Measurements from ENCODE around the gene CARD19. TPM values are rescaled to one million over a fixed set of nuclear protein-coding genes. Genes with fewer than 3 reads are reported as not detected.
A peak's percentile ranks its signal among the peaks of the same experiment; 100 is the strongest.

Gene CARD19
- total and polyA plus RNA-seq, 4 experiments from 2014 or later = 57.8 to 88.7 (median 64.9) TPM

GRCh38 chr9:93110311-93110855, 14.4 kb downstream of the CARD19 start:
- Histone ChIP-seq H3K27ac (ENCODE audit: low read depth, low read length) (no peak overlapping the region), H3K4me3 (ENCODE audit: low read length in 2 of 2) (no peak overlapping the region), H3K9me3 (ENCODE audit: control insufficient read depth in 1 of 2, low read length in 2 of 2) (no peaks in the 10 kb centered on the region), H3K36me3 (ENCODE audit: insufficient read depth, low read length) (peaks cover 27% of the 10 kb centered on the region), H3K27me3 (ENCODE audit: insufficient read depth, low read length) (no peaks in the 10 kb centered on the region), H3K4me1 (ENCODE audit: insufficient read depth, low read length) (peaks cover 48% of the 10 kb centered on the region)
- DNase-seq = peak in 1 of 5 donors; percentile 34
- peaks cover 0 to 4% (median 0%) of the 10 kb centered on the region in 8 donors for H3K9me3 Mint-ChIP-seq
- H3K4me3 Mint-ChIP-seq = no peak overlapping the region
- CTCF ChIA-PET (ENCODE audit: partially characterized antibody) = interaction anchor here (0.8 to 5.7 kb wide), 16 partner anchors 8 to 456 kb away, joined by 3 to 68 read pairs (median 8); partner anchors contain the start of gene NINJ1
- H3K4me1 Mint-ChIP-seq = peaks cover 18 to 50% (median 37%) of the 10 kb centered on the region in 4 donors
- intact Hi-C loops (cut with micrococcal nuclease) = no loop called here
- H3K27me3 Mint-ChIP-seq = no peaks in the 10 kb centered on the region
- POLR2A ChIA-PET (ENCODE audit: partially characterized antibody) = interaction anchor here (0.7 kb wide), 1 partner anchor 92 kb away, joined by 3 read pairs; no protein-coding TSS in a partner anchor
- H3K36me3 Mint-ChIP-seq = peaks cover 17 to 42% of the 10 kb centered on the region in 2 donors
- peak overlapping the region in 2 of 7 donors; percentile 68 to 74 for H3K27ac Mint-ChIP-seq

- Histone ChIP-seq H3K36me3 (ENCODE audit: insufficient read depth, low read length) (peaks cover 27% of the 10 kb centered on the region), H3K4me3 (ENCODE audit: low read length in 2 of 2) (no peak overlapping the region), H3K27me3 (ENCODE audit: insufficient read depth, low read length) (no peaks in the 10 kb centered on the region), H3K4me1 (ENCODE audit: insufficient read depth, low read length) (peaks cover 42% of the 10 kb centered on the region), H3K27ac (ENCODE audit: low read depth, low read length) (no peak overlapping the region), H3K9me3 (ENCODE audit: control insufficient read depth in 1 of 2, low read length in 2 of 2) (no peaks in the 10 kb centered on the region)
- POLR2A ChIA-PET (ENCODE audit: partially characterized antibody) = interaction anchor here (1.7 kb wide), 1 partner anchor 33 kb away, joined by 3 read pairs; no protein-coding TSS in a partner anchor
- H3K4me3 Mint-ChIP-seq = peak overlapping the region in 1 of 8 donors; percentile 49
- H3K27ac Mint-ChIP-seq = peak overlapping the region in 3 of 7 donors; percentile 42 to 74 (median 62)
- no peak for DNase-seq
- no peaks in the 10 kb centered on the region for H3K9me3 Mint-ChIP-seq
- H3K36me3 Mint-ChIP-seq = peaks cover 13 to 39% of the 10 kb centered on the region in 2 donors
- peaks cover 16 to 44% (median 31%) of the 10 kb centered on the region in 4 donors for H3K4me1 Mint-ChIP-seq
- intact Hi-C loops (cut with micrococcal nuclease) = no loop called here
- no peaks in the 10 kb centered on the region for H3K27me3 Mint-ChIP-seq
- CTCF ChIA-PET (ENCODE audit: partially characterized antibody) = interaction anchor here (0.8 kb wide), 1 partner anchor 154 kb away, joined by 4 read pairs; no protein-coding TSS in a partner anchor
These were observed 15.0 kb downstream of the CARD19 start for GRCh38 chr9:93111001-93111370.

- Mint-ChIP-seq H3K9me3 (no peaks in the 10 kb centered on the region), H3K27ac (peak overlapping the region in 1 of 7 donors; percentile 74), H3K36me3 (peaks cover 13 to 39% of the 10 kb centered on the region in 2 donors), H3K27me3 (no peaks in the 10 kb centered on the region), H3K4me3 (no peak overlapping the region), H3K4me1 (peaks cover 14 to 39% (median 27%) of the 10 kb centered on the region in 4 donors)
- ChIA-PET CTCF (ENCODE audit: partially characterized antibody) (interaction anchor here (1.1 kb wide), 1 partner anchor 189 kb away, joined by 4 read pairs; no protein-coding TSS in a partner anchor), POLR2A (ENCODE audit: partially characterized antibody) (interaction anchor here (1.7 kb wide), 1 partner anchor 33 kb away, joined by 3 read pairs; no protein-coding TSS in a partner anchor)
- Histone ChIP-seq H3K36me3 (ENCODE audit: insufficient read depth, low read length) (peaks cover 27% of the 10 kb centered on the region), H3K9me3 (ENCODE audit: control insufficient read depth in 1 of 2, low read length in 2 of 2) (no peaks in the 10 kb centered on the region), H3K4me1 (ENCODE audit: insufficient read depth, low read length) (peaks cover 36% of the 10 kb centered on the region), H3K4me3 (ENCODE audit: low read length in 2 of 2) (no peak overlapping the region), H3K27ac (ENCODE audit: low read depth, low read length) (no peak overlapping the region), H3K27me3 (ENCODE audit: insufficient read depth, low read length) (no peaks in the 10 kb centered on the region)
- DNase-seq = peak in 1 of 5 donors; percentile 22
- intact Hi-C loops (cut with micrococcal nuclease) = no loop called here
These were observed 15.5 kb downstream of the CARD19 start for GRCh38 chr9:93111371-93112115.

- peaks cover 6 to 31% (median 20%) of the 10 kb centered on the region in 4 donors for H3K4me1 Mint-ChIP-seq
- H3K36me3 Mint-ChIP-seq = peaks cover 13 to 39% of the 10 kb centered on the region in 2 donors
- no peaks in the 10 kb centered on the region for H3K9me3 Mint-ChIP-seq
- Histone ChIP-seq H3K27ac (ENCODE audit: low read depth, low read length) (no peak overlapping the region), H3K4me1 (ENCODE audit: insufficient read depth, low read length) (peaks cover 29% of the 10 kb centered on the region), H3K9me3 (ENCODE audit: control insufficient read depth in 1 of 2, low read length in 2 of 2) (no peaks in the 10 kb centered on the region), H3K27me3 (ENCODE audit: insufficient read depth, low read length) (no peaks in the 10 kb centered on the region), H3K4me3 (ENCODE audit: low read length in 2 of 2) (no peak overlapping the region), H3K36me3 (ENCODE audit: insufficient read depth, low read length) (peaks cover 27% of the 10 kb centered on the region)
- peak overlapping the region in 2 of 7 donors; percentile 4 to 21 for H3K27ac Mint-ChIP-seq
- H3K27me3 Mint-ChIP-seq = no peaks in the 10 kb centered on the region
- no peak overlapping the region for H3K4me3 Mint-ChIP-seq
- intact Hi-C loops (cut with micrococcal nuclease) = no loop called here
- ChIA-PET POLR2A (ENCODE audit: partially characterized antibody) (interaction anchor here (0.6 to 1.7 kb wide), 3 partner anchors 17 to 32 kb away, joined by 3 read pairs; no protein-coding TSS in a partner anchor), CTCF (ENCODE audit: partially characterized antibody) (interaction anchor here (1.0 to 1.1 kb wide), 2 partner anchors 188 to 190 kb away, joined by 3 to 4 read pairs; no protein-coding TSS in a partner anchor)
- peak in 1 of 5 donors; percentile 31 for DNase-seq
These were observed 16.3 kb downstream of the CARD19 start for GRCh38 chr9:93112116-93112863.

GRCh38 chr9:93112864-93113389, 16.9 kb downstream of the CARD19 start:
- Mint-ChIP-seq H3K9me3 (no peaks in the 10 kb centered on the region), H3K27me3 (no peaks in the 10 kb centered on the region), H3K27ac (peak overlapping the region in 3 of 7 donors; percentile 4 to 57 (median 41)), H3K4me1 (peaks cover 5 to 25% (median 16%) of the 10 kb centered on the region in 4 donors), H3K4me3 (no peak overlapping the region), H3K36me3 (peaks cover 9 to 36% of the 10 kb centered on the region in 2 donors)
- no peaks in the 10 kb centered on the region for H3K9me3 ChIP-seq (ENCODE audit: control insufficient read depth in 1 of 2, low read length in 2 of 2)
- DNase-seq = peak in 1 of 5 donors; percentile 42
- intact Hi-C loops (cut with micrococcal nuclease) = no loop called here
- peaks cover 27% of the 10 kb centered on the region for H3K36me3 ChIP-seq (ENCODE audit: insufficient read depth, low read length)
- ChIA-PET POLR2A (ENCODE audit: partially characterized antibody) (interaction anchor here (0.6 to 1.7 kb wide), 4 partner anchors 16 to 454 kb away, joined by 3 read pairs; no protein-coding TSS in a partner anchor), CTCF (ENCODE audit: partially characterized antibody) (interaction anchor here (1.0 kb wide), 1 partner anchor 190 kb away, joined by 3 read pairs; no protein-coding TSS in a partner anchor)
- H3K4me3 ChIP-seq (ENCODE audit: low read length in 2 of 2) = no peak overlapping the region
- peaks cover 22% of the 10 kb centered on the region for H3K4me1 ChIP-seq (ENCODE audit: insufficient read depth, low read length)
- no peaks in the 10 kb centered on the region for H3K27me3 ChIP-seq (ENCODE audit: insufficient read depth, low read length)
- no peak overlapping the region for H3K27ac ChIP-seq (ENCODE audit: low read depth, low read length)

- DNase-seq = peak in 1 of 5 donors; percentile 36
- peaks cover 4 to 27% of the 10 kb centered on the region in 2 donors for H3K36me3 Mint-ChIP-seq
- peaks cover 11% of the 10 kb centered on the region for H3K4me1 ChIP-seq (ENCODE audit: insufficient read depth, low read length)
- peak overlapping the region in 1 of 8 donors; percentile 11 for H3K4me3 Mint-ChIP-seq
- H3K27me3 ChIP-seq (ENCODE audit: insufficient read depth, low read length) = no peaks in the 10 kb centered on the region
- POLR2A ChIA-PET (ENCODE audit: partially characterized antibody) = interaction anchor here (2.0 kb wide), 1 partner anchor 19 kb away, joined by 6 read pairs; the partner anchor contains the start of gene NINJ1
- intact Hi-C loops (cut with micrococcal nuclease) = no loop called here
- no peaks in the 10 kb centered on the region for H3K27me3 Mint-ChIP-seq
- CTCF ChIA-PET (ENCODE audit: partially characterized antibody) = no interaction called here
- peaks cover 4 to 17% (median 11%) of the 10 kb centered on the region in 4 donors for H3K4me1 Mint-ChIP-seq
- peak overlapping the region in 6 of 7 donors; percentile 36 to 80 (median 67) for H3K27ac Mint-ChIP-seq
- no peaks in the 10 kb centered on the region for H3K9me3 Mint-ChIP-seq
- no peaks in the 10 kb centered on the region for H3K9me3 ChIP-seq (ENCODE audit: control insufficient read depth in 1 of 2, low read length in 2 of 2)
- peaks cover 27% of the 10 kb centered on the region for H3K36me3 ChIP-seq (ENCODE audit: insufficient read depth, low read length)
- H3K27ac ChIP-seq (ENCODE audit: low read depth, low read length) = no peak overlapping the region
- no peak overlapping the region for H3K4me3 ChIP-seq (ENCODE audit: low read length in 2 of 2)
These were observed 18.4 kb downstream of the CARD19 start for GRCh38 chr9:93114169-93114983.
